Activated B cell treated with CpG ODN at 0.5 μM for 24 hours (primary cell): ENCODE data around the gene CCDC150. TPM values are rescaled to one million over a fixed set of nuclear protein-coding genes. Genes with fewer than 3 reads are reported as not detected.

ENCODE experiments used
- ATAC-seq: fragments of 200-7000 bp; cut with Tn5 transposase; one replicate; pipeline ENCODE4 v1.10.0; 2021; ENCODE audit warnings: low read depth, mild to moderate bottlenecking, moderate library complexity
- CTCF ChIA-PET: fragments of 350-600 bp; sonication (Branson Sonifier 250); formaldehyde crosslinking; loops from one replicate; lab custom pipeline; 2021; ENCODE audit warnings: antibody characterized with exemption; lab: Charles Lee
- POLR2A ChIA-PET: fragments of 350-600 bp; sonication (Branson Sonifier 250); formaldehyde crosslinking; loops from one replicate; lab custom pipeline; 2021; ENCODE audit warnings: antibody characterized with exemption; lab: Charles Lee
- DNase-seq: peaks from one replicate; pipeline ENCODE4 v3.0.0; 2022
- H3K27ac Mint-ChIP-seq: one replicate; pipeline ENCODE4 v1.8.0; 2020; ENCODE audit warnings: mixed read lengths
- H3K27me3 Mint-ChIP-seq: one replicate; pipeline ENCODE4 v1.8.0; 2021; ENCODE audit warnings: mixed read lengths
- H3K36me3 Mint-ChIP-seq: one replicate; pipeline ENCODE4 v1.8.0; 2021; ENCODE audit warnings: low read depth, mixed read lengths
- H3K4me1 Mint-ChIP-seq: one replicate; pipeline ENCODE4 v1.8.0; 2021; ENCODE audit warnings: mixed read lengths
- H3K4me3 Mint-ChIP-seq: one replicate; pipeline ENCODE4 v1.8.0; 2020; ENCODE audit warnings: mild to moderate bottlenecking, mixed read lengths
- H3K9me3 Mint-ChIP-seq: one replicate; pipeline ENCODE4 v1.8.0; 2020; ENCODE audit warnings: mixed read lengths
- intact Hi-C: fragments of 100-400 bp; cut with micrococcal nuclease; formaldehyde crosslinking; loops from one replicate; pipeline ENCODE4 v1.15.1; 2024
- total RNA-seq: library from RNA; stranded (reverse); gene quantifications from 2 replicates; pipeline ENCODE4 v1.2.3, GENCODE V29; 2022
- TF ChIP-seq, protein P1 (sequence below): fragments of 200-600 bp; IDR thresholded peaks from one replicate; pipeline ENCODE4 v1.8.0; 2022; ENCODE audit warnings: antibody characterized with exemption, mild to moderate bottlenecking

CCDC150 gene
- total RNA-seq, 1 donor from 2014 or later, result 2.6 TPM

DNA sequence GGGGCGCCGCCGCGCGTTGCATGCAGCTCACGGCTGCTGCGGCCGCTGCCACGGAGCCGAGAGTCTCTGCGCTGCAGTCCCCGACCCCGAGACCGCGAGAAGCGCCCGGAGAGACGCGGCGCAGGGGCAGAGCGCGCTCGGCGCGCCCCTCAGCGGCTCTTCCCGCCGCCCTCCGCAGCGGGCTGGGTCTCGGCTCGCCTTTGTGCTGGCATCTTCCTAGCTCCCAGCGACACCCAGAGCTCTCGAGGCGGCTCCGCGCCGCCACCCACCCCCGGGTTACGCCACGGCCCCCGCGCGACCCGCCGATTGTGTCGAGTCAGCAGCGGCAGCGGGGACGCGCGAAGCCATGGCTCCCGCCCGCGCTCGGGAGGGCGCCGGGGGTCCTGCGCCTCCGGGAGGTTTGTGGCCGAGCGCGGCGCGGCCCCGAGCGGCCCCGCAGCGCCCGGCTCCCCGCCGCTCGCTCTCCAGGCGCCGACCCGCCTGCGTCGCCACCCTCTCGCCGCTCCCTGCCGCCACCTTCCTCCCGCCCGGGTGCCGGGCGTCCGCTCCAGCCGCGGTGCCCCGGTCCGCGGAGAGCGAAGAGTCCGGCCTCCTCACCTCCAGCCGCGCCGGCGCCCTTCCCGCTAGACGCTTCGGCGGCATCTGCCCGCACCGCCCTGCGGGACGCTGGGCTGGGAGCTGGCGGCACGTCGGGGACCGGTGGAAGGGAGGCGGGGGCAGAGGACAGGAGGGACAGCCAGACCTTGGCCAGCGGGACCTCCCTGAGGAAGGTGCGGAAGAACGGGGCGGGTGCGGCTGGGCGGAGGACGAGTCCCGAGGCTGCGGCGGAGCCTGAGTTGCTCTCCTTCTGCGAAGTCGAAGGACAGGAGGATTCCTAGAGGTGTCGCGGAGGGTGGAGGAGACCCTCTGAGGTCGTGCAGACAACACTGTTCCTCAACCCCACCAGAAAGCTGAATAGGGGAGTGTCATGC lies 46.3 kb upstream of the CCDC150 start, which contains the start of gene HECW2:
TSS of gene HECW2 (minus strand) at position 644 of the 971 bp plus-strand sequence.
- no peak within 1 kb of the TSS for H3K27ac Mint-ChIP-seq
- H3K9me3 Mint-ChIP-seq, result no peaks in the 10 kb centered on the region
- peaks cover 58% of the 10 kb centered on the region for H3K27me3 Mint-ChIP-seq
- ATAC-seq (no peak), DNase-seq (peak; percentile 20)
- intact Hi-C loops, result no loop called here
- H3K4me1 Mint-ChIP-seq, result peaks cover 10% of the 10 kb centered on the region
- peak within 1 kb of the TSS; percentile 76 for H3K4me3 Mint-ChIP-seq
- ChIA-PET POLR2A (no interaction called here), CTCF (no interaction called here)
- no peaks in the 10 kb centered on the region for H3K36me3 Mint-ChIP-seq
- TF ChIP-seq, protein P1, sequence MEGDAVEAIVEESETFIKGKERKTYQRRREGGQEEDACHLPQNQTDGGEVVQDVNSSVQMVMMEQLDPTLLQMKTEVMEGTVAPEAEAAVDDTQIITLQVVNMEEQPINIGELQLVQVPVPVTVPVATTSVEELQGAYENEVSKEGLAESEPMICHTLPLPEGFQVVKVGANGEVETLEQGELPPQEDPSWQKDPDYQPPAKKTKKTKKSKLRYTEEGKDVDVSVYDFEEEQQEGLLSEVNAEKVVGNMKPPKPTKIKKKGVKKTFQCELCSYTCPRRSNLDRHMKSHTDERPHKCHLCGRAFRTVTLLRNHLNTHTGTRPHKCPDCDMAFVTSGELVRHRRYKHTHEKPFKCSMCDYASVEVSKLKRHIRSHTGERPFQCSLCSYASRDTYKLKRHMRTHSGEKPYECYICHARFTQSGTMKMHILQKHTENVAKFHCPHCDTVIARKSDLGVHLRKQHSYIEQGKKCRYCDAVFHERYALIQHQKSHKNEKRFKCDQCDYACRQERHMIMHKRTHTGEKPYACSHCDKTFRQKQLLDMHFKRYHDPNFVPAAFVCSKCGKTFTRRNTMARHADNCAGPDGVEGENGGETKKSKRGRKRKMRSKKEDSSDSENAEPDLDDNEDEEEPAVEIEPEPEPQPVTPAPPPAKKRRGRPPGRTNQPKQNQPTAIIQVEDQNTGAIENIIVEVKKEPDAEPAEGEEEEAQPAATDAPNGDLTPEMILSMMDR, result no peak

DNA sequence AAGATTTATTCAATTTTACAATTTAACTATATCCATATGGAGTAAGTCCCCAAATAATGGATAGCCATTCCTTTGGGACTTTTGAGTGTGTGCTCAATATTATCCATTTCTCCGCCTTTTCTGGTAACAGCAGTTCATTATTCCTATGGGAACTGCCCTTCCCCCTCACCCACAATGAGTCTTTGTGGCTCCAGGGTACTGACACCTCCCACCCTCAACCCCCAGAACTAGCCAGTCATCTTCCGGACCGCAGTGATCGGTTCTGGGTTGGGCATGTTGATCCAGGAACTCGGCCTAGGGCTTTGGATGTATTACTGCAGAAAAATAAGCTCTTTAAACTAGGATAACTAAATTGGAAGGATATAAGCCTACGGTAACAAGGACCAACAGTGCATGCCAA lies 45.4 kb upstream of the CCDC150 start:
- Mint-ChIP-seq H3K36me3 (no peaks in the 10 kb centered on the region), H3K27ac (no peak overlapping the region), H3K4me3 (peak overlapping the region; percentile 28), H3K27me3 (peaks cover 58% of the 10 kb centered on the region), H3K9me3 (no peaks in the 10 kb centered on the region), H3K4me1 (peaks cover 10% of the 10 kb centered on the region)
- intact Hi-C loops, result no loop called here
- CTCF ChIA-PET, result no interaction called here
- ATAC-seq (no peak), DNase-seq (no peak)
- POLR2A ChIA-PET, result no interaction called here
- TF ChIP-seq, protein P1, result no peak

DNA sequence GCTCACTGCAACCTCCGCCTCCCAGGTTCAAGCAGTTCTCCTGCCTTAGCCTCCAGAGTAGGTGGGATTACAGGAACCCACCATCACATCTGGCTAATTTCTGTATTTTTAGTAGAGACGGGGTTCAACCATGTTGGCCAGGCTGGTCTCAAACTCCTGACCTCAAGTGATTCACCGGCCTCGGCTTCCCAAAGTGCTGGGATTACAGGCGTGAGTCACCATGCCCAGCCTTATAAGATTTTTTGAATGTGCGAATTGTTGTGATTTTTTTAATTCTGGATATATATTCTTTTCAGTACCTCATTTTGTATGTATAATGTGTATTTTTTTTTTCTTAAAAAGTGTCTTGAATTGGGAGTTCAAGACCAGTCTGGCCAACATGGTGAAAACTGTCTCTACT lies 42.0 kb upstream of the CCDC150 start:
- DNase-seq (no peak), ATAC-seq (no peak)
- peaks cover 4% of the 10 kb centered on the region for H3K4me1 Mint-ChIP-seq
- ChIA-PET CTCF (no interaction called here), POLR2A (no interaction called here)
- TF ChIP-seq, protein P1, result no peak
- peaks cover 34% of the 10 kb centered on the region for H3K27me3 Mint-ChIP-seq
- intact Hi-C loops, result no loop called here
- H3K4me3 Mint-ChIP-seq, result no peak overlapping the region
- H3K9me3 Mint-ChIP-seq, result no peaks in the 10 kb centered on the region
- no peak overlapping the region for H3K27ac Mint-ChIP-seq
- H3K36me3 Mint-ChIP-seq, result no peaks in the 10 kb centered on the region

- Mint-ChIP-seq H3K4me1 (peaks cover 4% of the 10 kb centered on the region), H3K4me3 (no peak overlapping the region), H3K27ac (no peak overlapping the region), H3K9me3 (no peaks in the 10 kb centered on the region), H3K36me3 (no peaks in the 10 kb centered on the region), H3K27me3 (peaks cover 34% of the 10 kb centered on the region)
- CTCF ChIA-PET, result no interaction called here
- no peak for DNase-seq
- POLR2A ChIA-PET, result no interaction called here
- TF ChIP-seq, protein P1, result no peak
- no peak for ATAC-seq
- intact Hi-C loops, result no loop called here
Measured at GRCh38 chr2:196598412-196598811, 41.1 kb upstream of the CCDC150 start.

- intact Hi-C loops, result no loop called here
- Mint-ChIP-seq H3K36me3 (no peaks in the 10 kb centered on the region), H3K4me1 (no peaks in the 10 kb centered on the region), H3K27me3 (peaks cover 30% of the 10 kb centered on the region), H3K4me3 (no peak overlapping the region), H3K9me3 (no peaks in the 10 kb centered on the region), H3K27ac (no peak overlapping the region)
- no peak for DNase-seq
- POLR2A ChIA-PET, result no interaction called here
- CTCF ChIA-PET, result no interaction called here
- TF ChIP-seq, protein P1, result no peak
- ATAC-seq, result no peak
Measured at GRCh38 chr2:196598846-196599245, 40.7 kb upstream of the CCDC150 start.
